ENCODE data around the gene GALNT12.

Gene GALNT12

GRCh38 chr9:98877311-98877710, 69.8 kb downstream of the GALNT12 start:
- DNase-seq (ENCODE audit: extremely low spot score), result no peak
- TF ChIP-seq CTCF (IDR thresholded peaks at IDR 0.05; ENCODE audit: control extremely low read depth, extremely low read depth, low read depth, missing control alignments), result no peak
- ChIA-PET POLR2A (no interaction called here), CTCF (interaction anchor here (0.7 kb wide), 1 partner anchor 119 kb away, joined by 3 read pairs; no protein-coding TSS in a partner anchor)

- POLR2A ChIA-PET, result no interaction called here
- CTCF ChIA-PET, result interaction anchor here (2.5 kb wide), 1 partner anchor 31 kb away, joined by 7 read pairs; no protein-coding TSS in a partner anchor
- DNase-seq (ENCODE audit: extremely low spot score), result no peak
- TF ChIP-seq CTCF (IDR thresholded peaks at IDR 0.05; ENCODE audit: control extremely low read depth, extremely low read depth, low read depth, missing control alignments), result no peak
Observed at GRCh38 chr9:98879094-98879962, 71.9 kb downstream of the GALNT12 start.

- ChIA-PET CTCF (interaction anchor here (2.5 kb wide), 1 partner anchor 32 kb away, joined by 7 read pairs; no protein-coding TSS in a partner anchor), POLR2A (no interaction called here)
- no peak for TF ChIP-seq CTCF (IDR thresholded peaks at IDR 0.05; ENCODE audit: control extremely low read depth, extremely low read depth, low read depth, missing control alignments)
- no peak for DNase-seq (ENCODE audit: extremely low spot score)
Observed at GRCh38 chr9:98879963-98880310, 72.5 kb downstream of the GALNT12 start.

- no peak for TF ChIP-seq CTCF (IDR thresholded peaks at IDR 0.05; ENCODE audit: control extremely low read depth, extremely low read depth, low read depth, missing control alignments)
- CTCF ChIA-PET, result interaction anchor here (2.5 kb wide), 1 partner anchor 32 kb away, joined by 7 read pairs; no protein-coding TSS in a partner anchor
- POLR2A ChIA-PET, result no interaction called here
- no peak for DNase-seq (ENCODE audit: extremely low spot score)
Observed at GRCh38 chr9:98880311-98881015, 73.0 kb downstream of the GALNT12 start.

- ChIA-PET CTCF (interaction anchor here (2.5 kb wide), 1 partner anchor 33 kb away, joined by 7 read pairs; no protein-coding TSS in a partner anchor), POLR2A (no interaction called here)
- no peak for TF ChIP-seq CTCF (IDR thresholded peaks at IDR 0.05; ENCODE audit: control extremely low read depth, extremely low read depth, low read depth, missing control alignments)
- no peak for DNase-seq (ENCODE audit: extremely low spot score)
Observed at GRCh38 chr9:98881356-98881755, 73.9 kb downstream of the GALNT12 start.

GRCh38 chr9:98881836-98882568, 74.5 kb downstream of the GALNT12 start:
- DNase-seq (ENCODE audit: extremely low spot score), result no peak
- ChIA-PET POLR2A (no interaction called here), CTCF (no interaction called here)
- no peak for TF ChIP-seq CTCF (IDR thresholded peaks at IDR 0.05; ENCODE audit: control extremely low read depth, extremely low read depth, low read depth, missing control alignments)

All from GM10248 (cell line).